Lower leg skin (tissue), 3 donors: Measurements from ENCODE around the gene ACOT6.

ENCODE experiments used
- POLR2A ChIP-seq, 2 donors: fragments of 450-650 bp; IDR thresholded peaks; one replicate each; pipeline ENCODE4 v1.6.1; 2016 to 2017; ENCODE audit warnings: antibody characterized with exemption in 2 of 2, mild to moderate bottlenecking in 1 of 2, moderate library complexity in 1 of 2
- TF ChIP-seq, protein P1 (sequence below), 3 donors: fragments of 450-650 bp; IDR thresholded peaks; one replicate each; pipeline ENCODE4 v1.5.1; 2016; ENCODE audit warnings: antibody characterized with exemption in 3 of 3, mild to moderate bottlenecking in 3 of 3, moderate library complexity in 2 of 3

DNA sequence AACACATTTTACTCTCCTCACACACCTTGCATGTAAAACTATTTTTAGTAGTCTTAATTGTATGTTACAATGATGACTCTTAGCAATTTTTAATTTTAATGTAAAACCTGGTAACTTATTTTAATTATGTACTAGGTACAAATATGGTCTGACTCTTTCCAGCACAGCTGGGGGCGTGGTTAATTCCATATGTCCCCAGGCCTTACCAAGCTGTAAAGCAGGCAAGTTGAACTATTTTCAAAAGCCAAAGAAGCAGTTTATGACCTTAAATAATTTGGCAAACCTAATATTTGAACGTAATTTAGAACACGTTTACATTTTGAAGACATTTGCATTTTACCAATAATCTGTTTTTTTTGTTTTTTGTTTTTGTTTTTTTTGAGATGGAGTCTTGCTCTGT, 9.3 kb upstream of the ACOT6 start:
- TF ChIP-seq, protein P1, sequence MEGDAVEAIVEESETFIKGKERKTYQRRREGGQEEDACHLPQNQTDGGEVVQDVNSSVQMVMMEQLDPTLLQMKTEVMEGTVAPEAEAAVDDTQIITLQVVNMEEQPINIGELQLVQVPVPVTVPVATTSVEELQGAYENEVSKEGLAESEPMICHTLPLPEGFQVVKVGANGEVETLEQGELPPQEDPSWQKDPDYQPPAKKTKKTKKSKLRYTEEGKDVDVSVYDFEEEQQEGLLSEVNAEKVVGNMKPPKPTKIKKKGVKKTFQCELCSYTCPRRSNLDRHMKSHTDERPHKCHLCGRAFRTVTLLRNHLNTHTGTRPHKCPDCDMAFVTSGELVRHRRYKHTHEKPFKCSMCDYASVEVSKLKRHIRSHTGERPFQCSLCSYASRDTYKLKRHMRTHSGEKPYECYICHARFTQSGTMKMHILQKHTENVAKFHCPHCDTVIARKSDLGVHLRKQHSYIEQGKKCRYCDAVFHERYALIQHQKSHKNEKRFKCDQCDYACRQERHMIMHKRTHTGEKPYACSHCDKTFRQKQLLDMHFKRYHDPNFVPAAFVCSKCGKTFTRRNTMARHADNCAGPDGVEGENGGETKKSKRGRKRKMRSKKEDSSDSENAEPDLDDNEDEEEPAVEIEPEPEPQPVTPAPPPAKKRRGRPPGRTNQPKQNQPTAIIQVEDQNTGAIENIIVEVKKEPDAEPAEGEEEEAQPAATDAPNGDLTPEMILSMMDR (IDR thresholded peaks at IDR 0.05), result no peak
- TF ChIP-seq POLR2A (IDR thresholded peaks at IDR 0.05), result no peak
